M059J (cell line): ENCODE results near the gene ZC3H12D. TPM values are rescaled to one million over a fixed set of nuclear protein-coding genes. Genes with fewer than 3 reads are reported as not detected.

ENCODE experiments used
- DNase-seq: peaks from one replicate; pipeline ENCODE4 v3.0.0-alpha.2; 2012; ENCODE audit warnings: low read depth
- total RNA-seq: library from RNA; depleted of rRNA; stranded (reverse); fragments of >200 nt; shearing (Covaris generic); gene quantifications from 2 replicates; pipeline ENCODE4 v1.2.3, GENCODE V29; 2014

The ZC3H12D gene
- total RNA-seq, 1 experiment from 2014 or later = 0.22 TPM

DNA sequence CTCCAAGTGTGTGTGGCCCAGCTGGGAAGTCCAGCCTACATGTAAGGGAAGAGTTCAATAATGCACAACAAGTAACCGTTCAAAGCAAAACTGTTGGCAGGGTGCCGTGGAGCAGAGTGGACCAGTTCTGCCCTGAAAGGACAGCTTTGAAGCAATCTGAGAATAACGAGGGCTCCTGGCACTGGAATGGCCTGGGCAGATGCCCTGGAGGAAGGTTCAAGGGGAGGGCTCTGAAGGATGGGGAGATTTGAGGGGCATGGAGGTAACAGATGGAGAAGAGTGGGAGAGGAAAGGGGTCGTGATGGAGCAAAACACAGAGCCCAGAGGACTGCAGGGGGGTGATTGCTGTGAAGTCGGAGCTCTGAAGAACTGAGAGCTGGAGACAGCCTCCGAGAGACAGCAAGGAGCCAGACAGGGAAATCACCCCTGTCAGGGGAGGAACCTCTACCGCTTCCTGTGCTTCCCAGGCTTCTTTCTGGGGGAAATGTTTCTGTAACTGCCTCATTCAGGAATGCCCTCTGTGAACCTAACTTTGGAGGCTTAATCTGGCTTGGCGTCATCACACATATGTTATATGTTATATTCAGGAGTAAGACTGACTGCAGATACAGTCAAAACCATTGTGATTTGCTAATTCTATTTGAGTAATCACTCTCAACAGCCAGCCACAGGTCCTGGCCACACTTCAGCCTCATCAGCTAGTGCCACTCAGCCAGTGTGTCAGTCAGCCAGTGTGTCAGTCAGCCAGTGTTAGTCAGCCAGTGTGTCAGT, 41.2 kb downstream of the ZC3H12D start:
- no peak for DNase-seq

DNA sequence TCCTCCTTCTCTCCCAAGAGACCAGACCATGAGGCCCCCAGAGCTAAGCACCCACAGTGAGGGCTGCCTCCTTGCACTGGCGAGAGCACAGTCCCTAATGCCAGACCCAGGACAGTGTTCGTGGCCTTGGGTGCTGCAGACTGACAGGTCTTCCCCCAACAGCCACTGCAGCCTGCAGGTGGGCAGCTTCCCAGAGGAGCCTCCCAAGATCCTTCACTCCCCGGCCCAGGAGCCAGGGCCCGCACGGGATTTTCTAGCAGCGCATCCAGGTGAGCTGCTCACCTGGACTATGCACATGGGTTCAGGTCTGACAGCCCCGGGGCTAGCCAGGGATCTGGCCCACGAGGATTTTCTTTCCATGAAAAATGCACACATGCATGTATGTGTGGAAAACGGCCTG, 43.1 kb downstream of the ZC3H12D start:
- DNase-seq = no peak

DNA sequence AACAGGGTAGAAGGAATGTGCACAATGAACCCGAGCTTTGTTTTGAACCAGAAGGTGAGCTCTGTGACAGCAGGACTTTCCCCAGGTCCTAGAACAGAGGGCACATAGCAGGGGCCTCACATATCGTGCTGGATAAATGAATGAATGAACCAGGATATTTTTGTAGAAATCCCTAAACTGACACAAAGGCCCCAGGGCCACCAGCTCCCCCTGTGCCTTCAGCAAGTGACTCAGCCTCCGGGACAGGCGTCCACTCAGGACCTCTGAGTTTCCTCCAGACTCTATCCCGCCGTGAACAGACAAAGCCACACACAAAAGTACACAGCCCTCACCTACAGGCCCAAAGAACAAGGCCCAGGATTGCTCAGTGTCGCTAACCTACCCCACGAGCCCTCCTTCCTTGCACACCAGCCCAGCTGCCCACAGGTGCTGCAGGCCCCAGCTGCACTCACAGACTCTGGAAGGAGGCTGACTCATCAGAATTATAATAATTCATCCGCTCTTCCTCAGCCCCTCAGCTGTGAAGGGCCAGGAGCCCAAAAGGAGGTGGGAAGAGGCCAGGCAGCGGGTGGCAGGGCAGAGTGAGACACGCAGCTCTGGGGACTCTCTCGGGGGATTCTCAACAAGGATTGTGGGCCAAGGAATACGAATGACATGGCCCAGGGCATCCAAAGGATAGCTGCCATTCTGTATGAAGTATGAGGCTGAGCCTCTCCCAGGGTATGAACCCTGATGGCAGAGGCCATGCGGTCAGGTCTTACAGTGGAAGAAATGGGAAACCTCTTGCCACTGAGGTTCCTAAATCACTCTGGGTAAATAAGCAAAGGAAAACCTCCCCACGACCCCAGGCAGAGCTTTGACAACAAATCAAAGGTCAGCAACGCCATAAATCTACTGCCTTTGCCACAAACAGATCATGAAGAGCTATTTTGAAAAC, 43.8 kb downstream of the ZC3H12D start:
- DNase-seq = peak; percentile 67

DNA sequence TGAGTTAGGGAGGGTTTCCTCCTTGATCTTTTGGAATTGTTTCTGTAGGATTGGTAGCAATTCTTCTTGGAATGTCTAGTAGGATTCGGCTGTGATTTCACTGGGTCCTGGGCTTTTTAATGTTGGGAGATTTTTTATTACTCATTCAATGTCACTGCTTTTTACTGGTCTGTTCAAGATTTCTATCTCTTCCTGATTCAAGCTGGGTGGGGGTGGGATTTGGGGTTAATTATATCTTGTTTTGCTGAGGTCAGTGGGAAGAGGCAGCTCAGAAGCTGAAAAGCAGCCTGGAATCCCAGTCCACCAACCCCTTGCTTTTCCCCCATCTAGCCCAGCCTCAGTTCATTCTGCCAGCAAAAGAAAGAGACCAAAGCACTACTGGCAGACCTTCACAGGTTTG, 45.2 kb downstream of the ZC3H12D start:
- peak; percentile 65 for DNase-seq

- no peak for DNase-seq
Measured at GRCh38 chr6:149438855-149439254, 46.0 kb downstream of the ZC3H12D start.

DNA sequence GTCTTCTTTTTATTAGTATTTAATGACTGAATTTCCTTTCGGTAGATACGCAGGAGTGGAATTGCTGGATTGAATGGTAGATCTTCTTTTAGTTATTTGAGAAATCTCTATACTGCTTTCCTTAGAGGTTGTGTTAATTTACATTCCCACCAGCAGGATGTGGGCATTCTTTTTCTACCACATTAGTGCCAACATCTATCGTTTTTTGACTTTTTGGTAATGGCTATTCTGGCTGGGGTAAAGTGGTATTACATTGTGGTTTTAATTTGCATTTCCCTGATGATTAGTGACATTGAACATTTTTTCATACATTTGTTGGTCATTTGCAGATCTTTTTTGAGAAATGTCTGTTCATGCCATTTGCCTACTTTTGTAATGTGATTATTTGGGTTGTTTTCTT, 47.6 kb downstream of the ZC3H12D start:
- DNase-seq = peak; percentile 39

DNA sequence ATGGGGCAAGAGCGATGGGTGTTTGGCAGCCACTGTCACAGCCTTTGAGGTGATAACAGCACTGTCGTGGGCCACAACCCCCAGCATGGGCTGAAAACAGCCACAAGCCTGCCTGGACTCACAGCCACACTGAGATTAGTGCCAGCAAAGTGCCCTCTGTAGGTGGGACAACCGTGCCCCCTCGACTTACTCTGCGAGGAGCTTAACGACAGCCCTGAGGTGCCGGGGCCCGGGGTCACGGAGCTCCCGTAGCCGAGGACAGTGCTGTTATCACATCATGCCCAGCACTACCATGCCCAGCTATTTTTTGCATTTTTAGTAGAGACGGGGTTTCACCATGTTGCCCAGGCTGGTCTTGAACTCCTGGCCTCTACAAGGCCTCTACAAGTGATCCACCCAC, 48.2 kb downstream of the ZC3H12D start:
- DNase-seq = no peak

- no peak for DNase-seq
Measured at GRCh38 chr6:149435919-149436586, 48.8 kb downstream of the ZC3H12D start.

GRCh38 chr6:149433881-149434280, 50.9 kb downstream of the ZC3H12D start:
- DNase-seq = no peak

GRCh38 chr6:149433405-149433804, 51.4 kb downstream of the ZC3H12D start:
- no peak for DNase-seq

GRCh38 chr6:149431905-149432775, 52.7 kb downstream of the ZC3H12D start:
- peak; percentile 84 for DNase-seq

DNA sequence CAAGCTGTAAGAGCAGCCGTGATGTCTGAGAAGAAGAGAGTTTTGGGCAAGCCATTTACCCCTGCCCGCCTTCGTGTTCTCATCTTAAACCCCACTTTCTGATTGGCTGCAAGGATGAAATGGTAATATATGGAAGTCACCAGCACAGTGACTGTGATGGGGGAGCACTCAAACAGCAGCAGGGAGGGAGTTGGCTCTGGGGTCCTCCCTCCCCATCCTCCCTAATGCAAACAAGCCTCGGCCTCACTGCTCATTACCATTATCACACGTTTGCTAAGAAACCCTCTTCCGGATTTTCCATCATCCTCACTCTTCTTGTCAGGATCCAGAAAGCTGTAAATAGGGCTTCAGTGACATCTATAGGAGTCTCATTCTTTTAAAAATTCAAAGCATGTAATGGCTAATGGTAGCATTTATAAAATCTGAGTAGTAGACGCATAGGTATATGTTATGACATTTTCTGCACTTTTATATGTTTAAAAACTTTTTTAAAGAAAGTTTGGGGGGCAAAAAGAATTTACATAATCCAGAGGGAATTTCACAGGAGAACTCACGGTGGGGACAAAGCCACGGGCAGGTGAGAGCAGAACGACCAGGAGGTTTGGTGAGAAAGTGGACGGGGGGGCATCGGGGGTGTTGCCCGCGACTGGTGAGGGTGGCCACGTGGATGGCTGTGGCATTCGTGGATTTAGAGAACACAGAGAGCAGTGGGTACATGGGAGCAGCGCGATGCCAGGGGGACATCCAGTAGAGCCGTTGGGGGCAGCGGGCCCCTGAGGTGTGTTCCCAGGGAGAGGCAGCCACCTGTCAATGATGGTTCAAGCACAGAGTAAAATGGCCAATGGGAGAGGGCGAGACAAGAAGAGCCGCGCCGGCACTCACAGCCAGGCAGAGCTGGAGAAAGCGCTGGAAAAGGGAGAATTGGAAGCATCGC, 55.1 kb downstream of the ZC3H12D start:
- DNase-seq = no peak

DNA sequence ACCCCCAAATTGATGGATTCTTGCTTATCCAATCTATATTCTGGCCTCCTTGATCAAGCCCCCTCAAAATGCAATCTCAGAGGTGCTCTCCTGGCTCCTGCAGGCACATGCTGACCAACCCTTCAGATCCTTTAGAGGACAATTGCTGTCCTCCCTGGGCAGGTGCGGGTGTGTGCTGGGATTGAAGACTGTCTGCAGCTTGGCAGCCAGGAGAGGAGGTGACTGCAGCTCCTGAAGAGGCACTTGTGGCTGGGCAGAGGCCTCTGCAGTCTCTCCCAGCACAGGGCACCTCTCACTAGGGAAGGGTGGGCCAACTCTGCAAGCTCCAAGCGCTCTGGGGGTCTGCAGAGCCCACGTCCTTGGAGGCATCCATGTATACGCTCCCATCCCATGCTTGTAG, 56.2 kb downstream of the ZC3H12D start:
- no peak for DNase-seq

- DNase-seq = no peak
Measured at GRCh38 chr6:149425754-149426153, 59.1 kb downstream of the ZC3H12D start.

GRCh38 chr6:149425224-149425623, 59.6 kb downstream of the ZC3H12D start:
- DNase-seq = no peak

DNA sequence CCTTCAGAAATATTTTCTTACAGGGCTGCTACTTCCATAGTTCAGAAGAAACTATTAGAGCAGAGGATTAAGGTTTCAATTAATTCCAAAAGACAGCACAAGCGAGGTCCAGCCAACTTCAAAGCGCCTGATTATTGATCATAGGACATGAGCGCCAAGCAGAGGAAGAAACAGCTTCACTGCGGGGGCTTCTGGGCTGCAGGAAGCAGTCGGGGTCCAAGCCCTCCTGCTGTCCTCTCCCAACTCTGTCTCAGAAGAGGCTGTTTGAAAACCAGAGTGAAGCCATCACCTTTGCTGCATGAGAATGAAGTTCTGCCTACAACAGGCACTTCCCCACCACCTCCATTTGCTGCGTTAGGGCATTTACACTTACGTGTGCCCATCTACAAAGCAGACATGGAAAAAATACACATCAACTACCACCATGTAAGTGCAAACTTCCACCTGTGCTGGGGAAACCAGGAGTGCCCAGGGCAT, 60.8 kb downstream of the ZC3H12D start:
- no peak for DNase-seq

DNA sequence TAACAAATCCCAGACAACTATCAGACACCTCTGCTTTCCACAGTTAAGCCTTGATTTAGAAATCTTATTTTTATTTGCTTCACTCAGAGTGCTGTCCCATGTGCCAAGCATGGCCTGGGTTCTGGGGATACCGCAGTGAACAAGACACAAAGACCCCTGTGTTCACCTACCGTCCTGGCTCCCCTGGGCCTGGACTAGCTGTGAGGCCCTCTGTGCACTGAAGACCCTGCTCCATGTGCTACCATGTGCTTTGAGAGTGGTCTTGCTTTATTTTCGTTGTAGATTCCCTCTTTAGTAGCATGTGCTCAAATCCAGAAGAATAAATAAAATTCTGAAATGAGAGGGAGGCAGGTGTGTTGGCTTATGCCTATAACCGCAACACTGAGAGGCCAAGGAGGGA, 62.2 kb downstream of the ZC3H12D start:
- DNase-seq = no peak

DNA sequence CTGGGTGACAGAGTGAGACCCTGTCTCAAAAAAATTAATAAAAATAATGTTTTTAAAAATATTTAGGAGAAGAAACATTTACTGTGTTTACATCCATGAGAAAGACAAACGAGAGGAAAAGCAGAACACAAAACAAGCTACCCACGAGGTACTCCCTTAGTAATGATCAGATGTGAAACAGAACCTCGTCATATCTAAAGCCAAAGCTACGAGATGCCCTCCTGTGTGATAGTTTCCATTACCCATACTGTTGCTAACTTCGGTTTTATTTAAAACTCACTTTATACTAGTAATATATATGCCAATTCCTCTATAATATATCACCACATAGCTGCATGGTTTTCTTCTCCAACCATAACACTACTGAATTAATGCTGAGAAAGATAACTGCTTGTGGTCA, 63.7 kb downstream of the ZC3H12D start:
- no peak for DNase-seq

GRCh38 chr6:149419696-149420404, 65.0 kb downstream of the ZC3H12D start:
- no peak for DNase-seq
